GM12864 (cell line): ENCODE measurements around the gene IQCK.

Experiments used
- DNase-seq: peaks from one replicate; pipeline ENCODE4 v3.0.0-alpha.2; 2011; ENCODE audit warnings: low read depth
- H3K4me3 ChIP-seq: 2 replicates; pipeline ENCODE4 v1.5.1; 2011; ENCODE audit warnings: mild to moderate bottlenecking, low read depth, low read length, control low read depth
- TF ChIP-seq, protein P1 (sequence below): IDR thresholded peaks from 2 replicates; pipeline ENCODE4 v1.5.1; 2011; ENCODE audit warnings: low read depth, mild to moderate bottlenecking, moderate library complexity, low read length, control low read depth, inconsistent platforms; ENCODE audit errors: missing control alignments

The IQCK gene

DNA sequence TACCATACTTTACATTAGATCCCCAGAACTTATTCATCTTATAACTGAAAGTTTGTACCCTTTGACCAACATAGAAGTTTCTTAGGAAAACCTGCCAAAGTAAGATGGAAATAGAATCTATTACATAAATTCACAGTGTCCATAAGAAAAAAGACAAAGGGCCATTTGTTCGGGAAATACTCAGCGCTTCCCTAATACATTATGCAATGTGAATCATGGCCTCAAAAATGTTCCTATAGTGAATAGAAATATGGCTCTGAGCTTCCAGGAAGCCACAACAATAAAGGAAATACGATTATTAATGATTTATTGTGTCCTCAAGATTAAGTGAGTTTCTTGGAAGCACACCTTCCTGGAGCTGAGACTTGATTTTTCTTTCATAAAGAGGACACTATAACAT lies 115.1 kb downstream of the IQCK start:
- TF ChIP-seq, protein P1, sequence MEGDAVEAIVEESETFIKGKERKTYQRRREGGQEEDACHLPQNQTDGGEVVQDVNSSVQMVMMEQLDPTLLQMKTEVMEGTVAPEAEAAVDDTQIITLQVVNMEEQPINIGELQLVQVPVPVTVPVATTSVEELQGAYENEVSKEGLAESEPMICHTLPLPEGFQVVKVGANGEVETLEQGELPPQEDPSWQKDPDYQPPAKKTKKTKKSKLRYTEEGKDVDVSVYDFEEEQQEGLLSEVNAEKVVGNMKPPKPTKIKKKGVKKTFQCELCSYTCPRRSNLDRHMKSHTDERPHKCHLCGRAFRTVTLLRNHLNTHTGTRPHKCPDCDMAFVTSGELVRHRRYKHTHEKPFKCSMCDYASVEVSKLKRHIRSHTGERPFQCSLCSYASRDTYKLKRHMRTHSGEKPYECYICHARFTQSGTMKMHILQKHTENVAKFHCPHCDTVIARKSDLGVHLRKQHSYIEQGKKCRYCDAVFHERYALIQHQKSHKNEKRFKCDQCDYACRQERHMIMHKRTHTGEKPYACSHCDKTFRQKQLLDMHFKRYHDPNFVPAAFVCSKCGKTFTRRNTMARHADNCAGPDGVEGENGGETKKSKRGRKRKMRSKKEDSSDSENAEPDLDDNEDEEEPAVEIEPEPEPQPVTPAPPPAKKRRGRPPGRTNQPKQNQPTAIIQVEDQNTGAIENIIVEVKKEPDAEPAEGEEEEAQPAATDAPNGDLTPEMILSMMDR, result no peak
- no peak overlapping the region for H3K4me3 ChIP-seq
- DNase-seq, result no peak

DNA sequence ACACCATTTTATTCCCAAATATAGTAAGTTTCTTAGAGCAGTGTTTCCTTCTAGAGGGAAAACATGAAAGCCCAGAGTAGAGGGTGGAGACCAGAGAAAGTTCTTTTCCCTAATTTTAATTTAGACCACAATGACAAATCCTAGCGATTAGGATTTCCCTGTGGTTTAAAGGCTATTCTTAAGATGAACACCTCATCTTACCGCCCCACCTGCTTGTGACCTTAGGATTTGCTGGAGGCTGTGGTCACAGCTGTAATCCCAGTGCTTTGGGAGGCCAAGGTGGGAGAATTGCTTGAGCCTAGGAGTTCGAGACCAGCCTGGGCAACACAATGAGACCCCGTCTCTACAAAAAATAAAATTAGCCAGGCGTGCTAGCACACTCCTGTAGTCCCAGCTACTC lies 115.5 kb downstream of the IQCK start:
- no peak overlapping the region for H3K4me3 ChIP-seq
- TF ChIP-seq, protein P1, result no peak
- DNase-seq, result no peak

DNA sequence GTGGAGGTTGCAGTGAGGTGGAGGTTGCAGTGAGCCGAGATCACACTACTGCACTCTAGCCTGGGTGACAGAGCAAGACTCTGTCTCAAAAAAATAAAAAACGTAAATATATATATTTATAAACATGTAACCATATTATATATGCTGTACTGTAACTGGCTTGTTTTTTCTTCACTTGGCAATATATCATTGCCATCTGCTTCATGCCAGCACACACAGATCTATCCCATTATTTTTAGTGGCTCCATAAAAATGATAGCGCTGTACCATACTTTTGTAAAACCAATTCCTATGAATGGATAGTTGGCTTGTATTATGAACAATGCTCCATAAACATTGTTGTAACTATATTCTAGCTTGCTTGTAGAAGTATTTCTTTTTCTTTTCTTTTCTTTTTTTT lies 117.1 kb downstream of the IQCK start:
- TF ChIP-seq, protein P1, result no peak
- DNase-seq, result no peak
- H3K4me3 ChIP-seq, result no peak overlapping the region

DNA sequence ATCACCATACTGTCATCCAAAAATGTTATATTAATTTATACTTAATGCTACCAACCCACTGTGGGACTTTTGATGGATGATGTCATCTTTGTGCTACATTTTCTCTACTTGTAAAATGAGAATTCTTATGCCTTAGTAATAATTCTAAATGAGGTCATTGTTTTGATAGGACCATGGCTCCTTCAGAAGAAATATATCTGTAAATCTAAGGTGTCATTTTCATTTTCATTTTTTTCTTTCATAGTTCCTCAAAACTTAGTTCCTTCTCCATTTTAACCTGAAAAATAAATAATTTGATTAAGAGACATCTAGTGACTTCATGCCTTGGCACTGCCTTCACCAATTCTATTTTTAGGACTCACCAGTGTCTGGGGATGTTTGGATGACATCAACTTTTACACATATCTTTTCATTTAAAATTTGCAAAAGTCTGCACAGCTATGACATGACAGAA lies 117.9 kb downstream of the IQCK start:
- no peak overlapping the region for H3K4me3 ChIP-seq
- TF ChIP-seq, protein P1, result no peak
- DNase-seq, result no peak

DNA sequence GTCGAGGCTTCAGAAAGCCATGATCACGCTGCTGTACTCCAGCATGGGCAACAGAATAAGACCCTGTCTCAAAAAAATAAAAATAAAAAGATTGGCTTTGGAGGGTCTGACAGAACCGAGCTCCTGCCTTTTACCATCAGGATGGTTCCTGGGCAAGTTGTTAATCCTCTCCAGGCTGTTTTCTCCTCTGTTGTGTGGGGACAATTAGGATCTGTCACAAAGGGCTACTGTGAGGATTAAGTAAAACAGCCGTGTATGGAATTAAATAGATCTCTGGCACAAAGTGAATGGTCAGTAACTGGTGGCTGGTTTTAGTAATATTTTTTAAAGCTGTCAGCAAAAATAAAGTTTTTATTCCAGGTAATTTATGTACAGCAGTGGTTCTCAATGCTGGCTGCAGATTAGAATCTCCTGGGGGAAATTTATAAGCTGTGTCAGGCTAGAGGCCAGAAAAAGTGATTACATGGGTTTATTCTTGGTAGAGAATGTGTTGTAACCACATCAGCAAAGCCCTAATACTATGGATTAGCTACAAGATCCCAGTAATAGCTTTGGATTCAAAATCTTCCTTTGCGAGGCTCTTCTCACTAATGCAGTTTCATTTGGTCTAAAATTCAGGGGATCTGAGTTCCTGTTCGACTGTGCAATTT lies 119.4 kb downstream of the IQCK start:
- DNase-seq, result no peak
- H3K4me3 ChIP-seq, result no peak overlapping the region
- TF ChIP-seq, protein P1, result no peak

DNA sequence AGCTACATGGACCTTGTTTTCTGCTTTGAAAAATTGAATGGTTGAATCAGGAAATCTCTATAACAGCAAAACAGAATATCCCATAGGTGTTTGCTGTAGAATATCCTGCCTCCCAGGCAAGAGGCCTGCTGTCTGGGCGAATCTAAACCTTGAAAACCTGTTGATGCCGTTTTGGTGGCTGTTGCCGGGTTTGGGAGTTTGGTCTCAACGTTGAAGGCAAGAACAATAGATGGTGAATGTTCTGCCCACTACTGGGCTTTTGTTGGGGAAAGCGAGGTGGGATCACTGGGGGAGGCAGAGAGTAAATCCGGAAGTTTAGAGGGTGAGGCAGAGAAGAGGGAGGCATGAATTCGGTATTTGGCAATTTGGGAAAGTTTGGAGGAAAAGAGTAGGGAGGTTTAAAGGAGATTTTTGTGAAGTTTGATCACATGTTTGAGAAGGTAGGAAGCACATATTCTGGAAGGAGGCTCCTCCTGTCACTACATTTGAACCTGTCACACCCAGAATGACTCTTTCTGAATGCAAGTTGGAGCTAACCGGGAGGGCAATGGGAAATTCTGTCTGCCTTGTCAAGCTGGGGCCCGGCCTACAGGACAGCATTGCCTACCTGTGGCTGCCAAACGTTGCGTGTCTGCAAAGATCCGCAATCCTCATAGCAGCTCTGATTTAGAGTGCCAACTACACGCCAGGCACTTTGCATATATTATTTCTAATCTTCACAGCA lies 120.1 kb downstream of the IQCK start:
- H3K4me3 ChIP-seq, result no peak overlapping the region
- DNase-seq, result no peak
- TF ChIP-seq, protein P1, result no peak
